ENCODE measurements around the gene SLPI.

The SLPI gene

GRCh38 chr20:45211569-45212474 is 42.5 kb downstream of the SLPI start:
- DNase-seq: no peak

DNA sequence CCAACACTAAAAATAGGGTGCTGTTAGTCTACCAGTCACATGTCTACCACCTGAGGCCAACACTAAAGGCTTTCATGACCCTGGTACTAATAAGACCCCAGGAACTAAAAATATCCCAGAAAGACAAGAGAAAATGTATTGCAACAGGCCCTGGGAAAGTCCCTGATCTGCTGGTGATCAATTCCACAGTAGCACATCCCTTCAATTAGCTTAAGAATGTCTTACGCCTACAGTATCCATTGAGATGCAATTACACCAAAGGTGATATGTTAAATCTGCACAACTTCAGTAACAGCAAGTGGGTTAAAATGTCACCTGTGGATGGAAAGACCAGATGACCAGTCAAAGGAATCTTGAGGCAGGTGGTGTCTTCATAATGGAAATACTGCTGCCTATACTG is 44.4 kb downstream of the SLPI start:
- DNase-seq: no peak

DNA sequence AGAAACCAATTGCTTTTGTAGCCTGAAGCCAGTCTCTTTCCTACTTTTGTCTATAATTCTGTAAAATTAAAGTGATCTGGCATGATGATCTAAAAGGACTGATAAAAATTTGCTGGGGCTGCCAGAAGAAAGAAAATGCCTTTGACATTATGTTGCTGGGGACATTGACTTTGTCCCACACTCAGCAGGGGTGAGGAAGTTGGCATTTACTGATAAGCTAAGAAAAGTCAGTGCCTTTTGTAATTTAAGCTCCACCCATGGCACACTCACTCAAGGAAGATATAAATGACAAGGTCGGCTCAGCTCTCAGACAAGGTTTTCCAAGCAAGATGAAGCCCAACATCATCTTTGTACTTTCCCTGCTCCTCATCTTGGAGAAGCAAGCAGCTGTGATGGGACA is 47.6 kb downstream of the SLPI start, which contains the start of gene SEMG1:
Gene SEMG1 (plus strand): TSS at position 309 of the 400 bp plus-strand sequence. CDS start 21 bp downstream, at position 330.
- no peak for DNase-seq
